Mammary epithelial cell (primary cell): ENCODE results near the gene TEX11.

Experiments
- EZH2 ChIP-seq: IDR thresholded peaks from 2 replicates; pipeline ENCODE4 v1.6.1; 2012; ENCODE audit warnings: low read length, inconsistent platforms, borderline replicate concordance
- TF ChIP-seq, protein P1 (sequence below), 2 donors: IDR thresholded peaks in 1 of 2; conservative IDR thresholded peaks in 1 of 2; 2 replicates each; pipeline ENCODE4 v1.5.1; 2011 to 2012; ENCODE audit warnings: inconsistent platforms in 2 of 2, low read length in 2 of 2, mild to moderate bottlenecking in 2 of 2, control low read depth in 1 of 2, low read depth in 1 of 2; ENCODE audit not compliant: insufficient read depth in 1 of 2; ENCODE audit errors: extremely low read depth in 1 of 2

DNA sequence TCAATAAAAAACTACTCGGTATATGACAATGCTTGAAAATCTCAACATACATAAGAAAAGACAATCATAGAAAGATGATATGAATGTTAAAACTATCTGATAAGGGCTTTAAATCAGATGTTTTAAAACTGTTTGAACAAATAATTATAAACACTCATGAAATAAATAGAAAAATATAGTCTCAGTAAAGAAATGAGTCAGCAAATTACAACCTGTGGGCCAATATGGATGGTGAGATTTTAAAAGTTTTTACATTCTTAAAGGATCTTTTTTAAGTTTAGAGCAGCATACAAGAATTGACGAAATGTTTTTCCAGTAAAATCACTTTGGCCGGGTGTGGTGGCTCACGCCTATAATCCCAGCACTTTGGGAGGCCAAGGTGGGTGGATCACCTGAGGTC is 83.1 kb downstream of the TEX11 start:
- TF ChIP-seq, protein P1, sequence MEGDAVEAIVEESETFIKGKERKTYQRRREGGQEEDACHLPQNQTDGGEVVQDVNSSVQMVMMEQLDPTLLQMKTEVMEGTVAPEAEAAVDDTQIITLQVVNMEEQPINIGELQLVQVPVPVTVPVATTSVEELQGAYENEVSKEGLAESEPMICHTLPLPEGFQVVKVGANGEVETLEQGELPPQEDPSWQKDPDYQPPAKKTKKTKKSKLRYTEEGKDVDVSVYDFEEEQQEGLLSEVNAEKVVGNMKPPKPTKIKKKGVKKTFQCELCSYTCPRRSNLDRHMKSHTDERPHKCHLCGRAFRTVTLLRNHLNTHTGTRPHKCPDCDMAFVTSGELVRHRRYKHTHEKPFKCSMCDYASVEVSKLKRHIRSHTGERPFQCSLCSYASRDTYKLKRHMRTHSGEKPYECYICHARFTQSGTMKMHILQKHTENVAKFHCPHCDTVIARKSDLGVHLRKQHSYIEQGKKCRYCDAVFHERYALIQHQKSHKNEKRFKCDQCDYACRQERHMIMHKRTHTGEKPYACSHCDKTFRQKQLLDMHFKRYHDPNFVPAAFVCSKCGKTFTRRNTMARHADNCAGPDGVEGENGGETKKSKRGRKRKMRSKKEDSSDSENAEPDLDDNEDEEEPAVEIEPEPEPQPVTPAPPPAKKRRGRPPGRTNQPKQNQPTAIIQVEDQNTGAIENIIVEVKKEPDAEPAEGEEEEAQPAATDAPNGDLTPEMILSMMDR (conservative IDR thresholded peaks at IDR 0.05 in 1 of 2, IDR thresholded peaks at IDR 0.05 in 1 of 2; ENCODE audit: extremely low read depth in 1 of 2, insufficient read depth in 1 of 2, low read depth in 1 of 2, low read length in 2 of 2), result no peak
- TF ChIP-seq EZH2, result no peak
